Endodermal cell (in vitro differentiated cells): ENCODE results near the gene BRSK2. TPM values are rescaled to one million over a fixed set of nuclear protein-coding genes. Genes with fewer than 3 reads are reported as not detected.
A peak's percentile ranks its signal among the peaks of the same experiment; 100 is the strongest.
"Not testable (repeated sequence)": the region's sequence is repeated elsewhere in the genome, so short reads cannot be mapped to it uniquely, and the experiment has no call there.

Experiments used
- DNase-seq: peaks from one replicate; pipeline ENCODE4 v3.0.0-alpha.2; 2017
- H3K27ac ChIP-seq: 2 replicates; pipeline ENCODE4 v1.5.1; 2013; ENCODE audit warnings: mild to moderate bottlenecking, low read depth, low read length, moderate library complexity
- H3K27me3 ChIP-seq: 2 replicates; pipeline ENCODE4 v1.6.1; 2013; ENCODE audit warnings: mild to moderate bottlenecking, low read length, moderate library complexity; ENCODE audit not compliant: insufficient read depth, control insufficient read depth, poor library complexity, severe bottlenecking
- H3K36me3 ChIP-seq: 2 replicates; pipeline ENCODE4 v1.7.0; 2013; ENCODE audit warnings: mild to moderate bottlenecking, low read length, moderate library complexity; ENCODE audit not compliant: control insufficient read depth, insufficient read depth
- H3K4me1 ChIP-seq: one replicate; pipeline ENCODE4 v1.7.0; 2013; ENCODE audit warnings: low read length; ENCODE audit not compliant: control insufficient read depth, insufficient read depth
- H3K4me3 ChIP-seq: 2 replicates; pipeline ENCODE4 v1.5.1; 2013; ENCODE audit warnings: mild to moderate bottlenecking, low read length, moderate library complexity
- H3K9ac ChIP-seq: 2 replicates; pipeline ENCODE4 v1.6.1; 2013; ENCODE audit warnings: mild to moderate bottlenecking, low read length, moderate library complexity; ENCODE audit not compliant: poor library complexity, severe bottlenecking; ENCODE audit errors: extremely low read depth
- H3K9me3 ChIP-seq: 2 replicates; pipeline ENCODE4 v1.6.1; 2013; ENCODE audit warnings: mild to moderate bottlenecking, low read length, moderate library complexity; ENCODE audit not compliant: control insufficient read depth
- H3K27ac Mint-ChIP-seq: 2 replicates; pipeline ENCODE4 v1.8.0; 2020; ENCODE audit warnings: mixed read lengths
- H3K27me3 Mint-ChIP-seq: 2 replicates; pipeline ENCODE4 v1.8.0; 2021; ENCODE audit warnings: mild to moderate bottlenecking, mixed read lengths; ENCODE audit not compliant: insufficient read depth
- H3K36me3 Mint-ChIP-seq: 2 replicates; pipeline ENCODE4 v1.8.0; 2020; ENCODE audit warnings: low read depth, mixed read lengths
- H3K4me1 Mint-ChIP-seq: 2 replicates; pipeline ENCODE4 v1.8.0; 2020; ENCODE audit warnings: mixed read lengths
- H3K4me3 Mint-ChIP-seq: 2 replicates; pipeline ENCODE4 v1.8.0; 2020; ENCODE audit warnings: mild to moderate bottlenecking, moderate library complexity, mixed read lengths
- H3K9me3 Mint-ChIP-seq: 2 replicates; pipeline ENCODE4 v1.8.0; 2020; ENCODE audit warnings: mild to moderate bottlenecking, mixed read lengths
- WGBS, 2 experiments: methylation state at CpG; one replicate each; pipeline versions ENCODE4 v1.1.5 to v1.1.7; 2013; ENCODE audit warnings: missing lambda C conversion rate in 2 of 2, mixed read lengths in 1 of 2; ENCODE audit not compliant: insufficient coverage in 1 of 2, insufficient read length in 1 of 2; 5-methylcytosine and 5-hydroxymethylcytosine counted together
- total RNA-seq, 2 donors: library from RNA; stranded (reverse); fragmentation: NEBNext Ultra II Directional in 1 of 2; extraction: Animal tissue kit (Norgen Biotek cat#: 25700) in 1 of 2; gene quantifications; 2 replicates in 1 of 2; 3 replicates in 1 of 2; pipeline ENCODE4 v1.2.1, GENCODE V29; 2021
- TF ChIP-seq, protein P1 (sequence below): fragments of 200-600 bp; sonication (generic); conservative IDR thresholded peaks from 2 replicates; pipeline ENCODE4 v1.5.0; 2021; ENCODE audit warnings: antibody characterized with exemption, mild to moderate bottlenecking

BRSK2 gene
- total RNA-seq, 2 donors from 2014 or later = 9.4 to 10.3 TPM

DNA sequence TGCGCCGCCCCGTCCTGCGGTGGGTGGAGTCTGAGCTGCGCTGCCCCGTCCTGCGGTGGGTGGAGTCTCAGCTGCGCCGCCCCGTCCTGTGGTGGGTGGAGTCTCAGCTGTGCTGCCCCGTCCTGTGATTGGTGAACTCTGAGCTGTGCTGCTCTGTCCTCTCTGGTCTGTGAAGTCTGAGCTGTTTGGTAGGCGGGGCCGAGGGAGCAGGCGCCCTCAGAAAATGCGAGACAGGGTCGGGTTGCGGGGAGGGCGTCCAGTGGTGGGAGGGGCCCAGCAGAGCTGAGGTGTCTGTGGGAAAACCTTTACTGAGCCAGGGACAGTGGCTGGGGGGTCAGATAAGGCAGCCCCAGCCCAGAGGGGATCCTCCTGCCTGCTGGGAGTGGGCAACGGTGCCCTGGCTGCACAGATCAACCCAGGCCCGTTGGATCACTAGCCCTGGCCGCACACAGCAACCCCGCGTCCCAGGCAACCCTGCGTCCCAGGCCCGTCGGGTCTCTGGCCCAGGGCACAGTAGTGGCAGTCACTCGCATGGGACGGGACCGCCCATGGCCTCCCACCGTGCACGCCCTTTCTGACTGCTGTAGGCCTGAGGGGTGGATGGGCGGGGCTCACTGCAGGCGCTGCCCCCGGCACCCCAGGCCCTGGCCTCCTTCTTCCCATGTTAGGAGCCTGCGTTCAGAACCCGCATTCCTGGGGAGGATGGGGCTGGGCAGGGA lies 22.8 kb downstream of the BRSK2 start:
- Mint-ChIP-seq H3K4me3 (no peak overlapping the region), H3K9me3 (peaks cover 49% of the 10 kb centered on the region), H3K4me1 (no peaks in the 10 kb centered on the region), H3K27ac (no peak overlapping the region), H3K36me3 (peaks cover 8% of the 10 kb centered on the region), H3K27me3 (peaks cover 2% of the 10 kb centered on the region)
- no peak overlapping the region for H3K27ac ChIP-seq
- no peaks in the 10 kb centered on the region for H3K36me3 ChIP-seq
- no peak overlapping the region for H3K4me3 ChIP-seq
- TF ChIP-seq, protein P1, sequence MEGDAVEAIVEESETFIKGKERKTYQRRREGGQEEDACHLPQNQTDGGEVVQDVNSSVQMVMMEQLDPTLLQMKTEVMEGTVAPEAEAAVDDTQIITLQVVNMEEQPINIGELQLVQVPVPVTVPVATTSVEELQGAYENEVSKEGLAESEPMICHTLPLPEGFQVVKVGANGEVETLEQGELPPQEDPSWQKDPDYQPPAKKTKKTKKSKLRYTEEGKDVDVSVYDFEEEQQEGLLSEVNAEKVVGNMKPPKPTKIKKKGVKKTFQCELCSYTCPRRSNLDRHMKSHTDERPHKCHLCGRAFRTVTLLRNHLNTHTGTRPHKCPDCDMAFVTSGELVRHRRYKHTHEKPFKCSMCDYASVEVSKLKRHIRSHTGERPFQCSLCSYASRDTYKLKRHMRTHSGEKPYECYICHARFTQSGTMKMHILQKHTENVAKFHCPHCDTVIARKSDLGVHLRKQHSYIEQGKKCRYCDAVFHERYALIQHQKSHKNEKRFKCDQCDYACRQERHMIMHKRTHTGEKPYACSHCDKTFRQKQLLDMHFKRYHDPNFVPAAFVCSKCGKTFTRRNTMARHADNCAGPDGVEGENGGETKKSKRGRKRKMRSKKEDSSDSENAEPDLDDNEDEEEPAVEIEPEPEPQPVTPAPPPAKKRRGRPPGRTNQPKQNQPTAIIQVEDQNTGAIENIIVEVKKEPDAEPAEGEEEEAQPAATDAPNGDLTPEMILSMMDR = no peak
- H3K4me1 ChIP-seq = no peaks in the 10 kb centered on the region
- DNase-seq = no peak
- H3K9ac ChIP-seq = no peak overlapping the region
- peaks cover 28% of the 10 kb centered on the region for H3K9me3 ChIP-seq
- H3K27me3 ChIP-seq = no peaks in the 10 kb centered on the region
- 90 to 92% methylated on average over 16 to 27 of the region's 36 CpGs for WGBS, 2 experiments

- no peaks in the 10 kb centered on the region for H3K4me1 Mint-ChIP-seq
- H3K9me3 ChIP-seq = peaks cover 46% of the 10 kb centered on the region
- no peak overlapping the region for H3K27ac Mint-ChIP-seq
- DNase-seq = no peak
- H3K27me3 ChIP-seq = no peaks in the 10 kb centered on the region
- peaks cover 62% of the 10 kb centered on the region for H3K9me3 Mint-ChIP-seq
- no peak overlapping the region for H3K4me3 ChIP-seq
- no peak overlapping the region for H3K9ac ChIP-seq
- peaks cover under 1% of the 10 kb centered on the region for H3K27me3 Mint-ChIP-seq
- no peaks in the 10 kb centered on the region for H3K4me1 ChIP-seq
- no peak overlapping the region for H3K4me3 Mint-ChIP-seq
- 84 to 90% methylated on average over 21 to 22 of the region's 22 CpGs for WGBS, 2 experiments
- no peaks in the 10 kb centered on the region for H3K36me3 ChIP-seq
- peaks cover 10% of the 10 kb centered on the region for H3K36me3 Mint-ChIP-seq
- TF ChIP-seq, protein P1 = no peak
- no peak overlapping the region for H3K27ac ChIP-seq
Measured at GRCh38 chr11:1414650-1415049, 24.9 kb downstream of the BRSK2 start.

- Histone ChIP-seq H3K9ac (no peak overlapping the region), H3K27me3 (no peaks in the 10 kb centered on the region), H3K4me3 (peak overlapping the region; percentile 74), H3K4me1 (no peaks in the 10 kb centered on the region), H3K27ac (no peak overlapping the region), H3K9me3 (peaks cover 46% of the 10 kb centered on the region), H3K36me3 (no peaks in the 10 kb centered on the region)
- Mint-ChIP-seq H3K36me3 (peaks cover 10% of the 10 kb centered on the region), H3K27me3 (no peaks in the 10 kb centered on the region), H3K4me3 (no peak overlapping the region), H3K9me3 (peaks cover 67% of the 10 kb centered on the region), H3K4me1 (no peaks in the 10 kb centered on the region), H3K27ac (no peak overlapping the region)
- 90 to 93% methylated on average over 4 to 7 of the region's 7 CpGs for WGBS, 2 experiments
- TF ChIP-seq, protein P1 = no peak
- no peak for DNase-seq
Measured at GRCh38 chr11:1415631-1416030, 25.9 kb downstream of the BRSK2 start.

GRCh38 chr11:1418192-1418795 lies 28.6 kb downstream of the BRSK2 start:
- 100% methylated on average over 1 of the region's 1 CpG; no CpG with 5 or more reads in 1 of the 2 experiments for WGBS, 2 experiments
- not testable (repeated sequence) for H3K4me3 Mint-ChIP-seq, H3K27me3 Mint-ChIP-seq

More at GRCh38 chr11:1418192-1418795, 28.6 kb downstream of the BRSK2 start:
- H3K4me1 ChIP-seq, DNase-seq, H3K36me3 ChIP-seq, H3K36me3 Mint-ChIP-seq, H3K9ac ChIP-seq, H3K4me3 ChIP-seq, H3K27ac Mint-ChIP-seq, H3K4me1 Mint-ChIP-seq, H3K27me3 ChIP-seq, H3K27ac ChIP-seq: not testable (repeated sequence)
- peaks cover 46% of the 10 kb centered on the region for H3K9me3 ChIP-seq
- H3K9me3 Mint-ChIP-seq = peaks cover 62% of the 10 kb centered on the region
